GM13977 (cell line): Measurements from ENCODE around the gene DNAJB2.

Source experiments
- DNase-seq: peaks from one replicate; pipeline ENCODE4 v3.0.0; 2012; ENCODE audit warnings: low spot score
- CTCF ChIP-seq: IDR thresholded peaks from 2 replicates; pipeline ENCODE4 v1.5.1; 2012; ENCODE audit warnings: mild to moderate bottlenecking, control low read depth; ENCODE audit not compliant: insufficient read depth; ENCODE audit errors: extremely low read depth, missing control alignments
- in situ Hi-C: fragments of 300-500 bp; cut with MboI; formaldehyde crosslinking; loops from one replicate; pipeline ENCODE4 v1.12.0; 2022; ENCODE audit warnings: low sequenced_read_pairs, low pct_unique_long_range_greater_than_20kb, mixed read lengths, inconsistent platforms; ENCODE audit not compliant: unreplicated experiment

DNAJB2 gene

GRCh38 chr2:219293736-219294231 lies 14.6 kb downstream of the DNAJB2 start:
- no peak for TF ChIP-seq CTCF
- DNase-seq, result no peak
- in situ Hi-C loops, result loop anchor here (10.0 kb wide), 1 partner anchor 119 kb away; the partner anchor contains the start of genes CNPPD1, RETREG2 and SLC23A3

GRCh38 chr2:219294356-219295351 lies 15.5 kb downstream of the DNAJB2 start:
- TF ChIP-seq CTCF, result peak; percentile 99
- in situ Hi-C loops, result loop anchor here (10.0 kb wide), 1 partner anchor 120 kb away; the partner anchor contains the start of genes CNPPD1, RETREG2 and SLC23A3
- DNase-seq, result peak; percentile 99

GRCh38 chr2:219296142-219296541 lies 17.0 kb downstream of the DNAJB2 start:
- TF ChIP-seq CTCF, result no peak
- DNase-seq, result no peak
- in situ Hi-C loops, result loop anchor here (10.0 kb wide), 1 partner anchor 121 kb away; the partner anchor contains the start of genes CNPPD1, RETREG2 and SLC23A3

- TF ChIP-seq CTCF, result no peak
- no peak for DNase-seq
- in situ Hi-C loops, result loop anchor here (10.0 kb wide), 1 partner anchor 122 kb away; the partner anchor contains the start of genes CNPPD1, RETREG2 and SLC23A3
Measured at GRCh38 chr2:219296631-219297391, 17.6 kb downstream of the DNAJB2 start.

GRCh38 chr2:219297766-219298456 lies 18.7 kb downstream of the DNAJB2 start:
- in situ Hi-C loops, result loop anchor here (10.0 kb wide), 1 partner anchor 123 kb away; the partner anchor contains the start of genes CNPPD1, RETREG2 and SLC23A3

More at GRCh38 chr2:219297766-219298456, 18.7 kb downstream of the DNAJB2 start:
- no peak for DNase-seq
- TF ChIP-seq CTCF, result no peak
